HepG2 (cell line): ENCODE data around the gene HDAC10. TPM values are rescaled to one million over a fixed set of nuclear protein-coding genes. Genes with fewer than 3 reads are reported as not detected.

Source experiments
- ATAC-seq: fragments of 200-7000 bp; cut with Tn5 transposase; 3 replicates; pipeline ENCODE4 v1.9.1; 2020; ENCODE audit warnings: mild to moderate bottlenecking, moderate library complexity
- BruUV-seq: library from RNA; stranded (reverse); fragments of 400-500 nt; replicated peaks from 2 replicates; lab custom pipeline; 2021; lab: Mats Ljungman, UMichigan
- CTCF ChIA-PET: fragments of 300-600 bp; formaldehyde crosslinking; extraction: SDS; loops from one replicate; lab custom pipeline; 2021; ENCODE audit warnings: low total read pairs, inconsistent platforms, low intra/inter-chr PET ratio; lab: Yijun Ruan, JAX
- POLR2A ChIA-PET: fragments of 350-600 bp; sonication (Branson Sonifier 250); formaldehyde crosslinking; loops from one replicate; lab custom pipeline; 2020; ENCODE audit warnings: antibody characterized with exemption, inconsistent platforms; lab: Yijun Ruan, JAX
- DNase-seq: peaks from one replicate; pipeline ENCODE4 v3.0.0-alpha.2; 2015; ENCODE audit warnings: low spot score
- FAIRE-seq: peaks from 3 replicates; lab custom pipeline; 2011; peaks lifted over from hg19 to GRCh38; lab: Jason Lieb, UNC
- H2AFZ ChIP-seq: one replicate; pipeline ENCODE4 v1.6.1; 2011; ENCODE audit warnings: low read length, inconsistent platforms
- H3K27ac ChIP-seq: fragments of 300-600 bp; 3 replicates; pipeline ENCODE4 v1.8.0; 2011; ENCODE audit warnings: mixed run types, mild to moderate bottlenecking, mixed read lengths, low read length, inconsistent platforms; ENCODE audit not compliant: insufficient read depth; ENCODE audit errors: extremely low read length
- H3K27me3 ChIP-seq, 2 experiments: fragments of 200-600 bp in 1 of 2; 2 replicates in 1 of 2; 3 replicates in 1 of 2; pipeline versions ENCODE4 v1.6.0 to v1.8.0; 2011; ENCODE audit warnings: low read length in 2 of 2, mild to moderate bottlenecking in 2 of 2, moderate library complexity in 2 of 2, inconsistent platforms in 1 of 2; ENCODE audit not compliant: insufficient read depth in 2 of 2, control insufficient read depth in 1 of 2
- H3K36me3 ChIP-seq, 2 experiments: fragments of 200-600 bp in 1 of 2; replicated peaks in 1 of 2; 2 replicates in 1 of 2; 3 replicates in 1 of 2; pipeline versions ENCODE4 v1.5.1 to v1.8.0; 2011; ENCODE audit warnings: low read length in 2 of 2, inconsistent platforms in 1 of 2; ENCODE audit not compliant: insufficient read depth in 2 of 2, control insufficient read depth in 1 of 2
- H3K4me1 ChIP-seq: 2 replicates; pipeline ENCODE4 v1.5.1; 2012; ENCODE audit warnings: low read length, inconsistent platforms; ENCODE audit not compliant: insufficient read depth
- H3K4me2 ChIP-seq: 2 replicates; pipeline ENCODE4 v1.6.0; 2011; ENCODE audit warnings: low read depth, low read length, inconsistent platforms
- H3K4me3 ChIP-seq, 3 experiments: fragments of 200-600 bp in 1 of 3; sonication (generic), shearing (Covaris generic) in 1 of 3; replicated peaks in 1 of 3; 2 replicates each; pipeline ENCODE4 v1.5.1; 2011 to 2016; ENCODE audit warnings: low read length in 3 of 3, inconsistent platforms in 2 of 3, low read depth in 2 of 3, mild to moderate bottlenecking in 2 of 3, control low read depth in 1 of 3, mixed read lengths in 1 of 3; ENCODE audit not compliant: insufficient read depth in 1 of 3
- H3K79me2 ChIP-seq: one replicate; pipeline ENCODE4 v1.6.1; 2011; ENCODE audit warnings: low read length, inconsistent platforms; ENCODE audit not compliant: insufficient read depth
- H3K9ac ChIP-seq: 2 replicates; pipeline ENCODE4 v1.6.0; 2011; ENCODE audit warnings: mild to moderate bottlenecking, low read depth, low read length, inconsistent platforms; ENCODE audit not compliant: insufficient read depth
- H3K9me3 ChIP-seq: 2 replicates; pipeline ENCODE4 v1.5.1; 2012; ENCODE audit warnings: mild to moderate bottlenecking, low read length
- H4K20me1 ChIP-seq: 2 replicates; pipeline ENCODE4 v1.6.0; 2011; ENCODE audit warnings: inconsistent platforms, mild to moderate bottlenecking, low read length, moderate library complexity; ENCODE audit not compliant: insufficient read depth
- KDM3A ChIP-seq: IDR thresholded peaks from 2 replicates; pipeline ENCODE4 v1.6.1; 2018; ENCODE audit warnings: low read depth, missing compliant biosample characterization
- KDM5B ChIP-seq: sonication (generic); formaldehyde crosslinking; IDR thresholded peaks from 2 replicates; pipeline ENCODE4 v1.4.0; 2020; ENCODE audit warnings: missing genetic modification reagents, mild to moderate bottlenecking, borderline replicate concordance
- MTERF4 ChIP-seq: sonication (generic); formaldehyde crosslinking; IDR thresholded peaks from 2 replicates; pipeline ENCODE4 v1.8.0; 2023; ENCODE audit warnings: mild to moderate bottlenecking, missing genetic modification reagents
- PCBP1 ChIP-seq: fragments of 200-400 bp; formaldehyde crosslinking; IDR thresholded peaks from 2 replicates; pipeline ENCODE4 v1.6.1; 2017; ENCODE audit warnings: mild to moderate bottlenecking, low read depth, low read length, borderline replicate concordance
- SAP130 ChIP-seq: IDR thresholded peaks from 2 replicates; pipeline ENCODE4 v1.6.1; 2016; ENCODE audit warnings: low read depth
- SIN3A ChIP-seq: IDR thresholded peaks from 2 replicates; pipeline ENCODE4 v1.6.1; 2011; ENCODE audit warnings: low read depth, mild to moderate bottlenecking, control low read depth, low read length, borderline replicate concordance
- TFAP4 ChIP-seq: sonication (generic); IDR thresholded peaks from 2 replicates; pipeline ENCODE4 v1.6.1; 2016; ENCODE audit warnings: low read depth, borderline replicate concordance
- ZBTB40 ChIP-seq, 2 experiments: fragments of 450-650 bp in 1 of 2; sonication (generic) in 1 of 2; formaldehyde crosslinking in 1 of 2; IDR thresholded peaks; 2 replicates each; pipeline versions ENCODE4 v1.6.1 to v1.8.0; 2016 to 2022; ENCODE audit warnings: antibody characterized with exemption in 1 of 2, mild to moderate bottlenecking in 1 of 2, missing genetic modification reagents in 1 of 2
- ZNF224 ChIP-seq: sonication (generic); formaldehyde crosslinking; IDR thresholded peaks from 2 replicates; pipeline ENCODE4 v1.5.0; 2020; ENCODE audit warnings: mild to moderate bottlenecking, missing genetic modification reagents
- ZNF230 ChIP-seq: sonication (generic); formaldehyde crosslinking; IDR thresholded peaks from 2 replicates; pipeline ENCODE4 v1.4.0; 2020; ENCODE audit warnings: mild to moderate bottlenecking, missing genetic modification reagents
- ZNF724P ChIP-seq: sonication (generic); formaldehyde crosslinking; IDR thresholded peaks from 2 replicates; pipeline ENCODE4 v1.8.0; 2022; ENCODE audit warnings: missing genetic modification reagents, borderline replicate concordance
- WGBS: methylation state at CpG from one replicate; pipeline ENCODE4 v1.1.6; 2017; ENCODE audit warnings: low lambda C conversion rate; 5-methylcytosine and 5-hydroxymethylcytosine counted together
- in situ Hi-C: cut with HindIII; loops from 2 replicates; pipeline ENCODE4 v1.10.0; 2017; ENCODE audit warnings: low pct_unique_long_range_greater_than_20kb; ENCODE audit not compliant: extremely low pct_ligation_motif_present
- intact Hi-C: fragments of 100-400 bp; cut with micrococcal nuclease; formaldehyde crosslinking; loops from one replicate; pipeline ENCODE4 v1.10.0; 2022; ENCODE audit not compliant: unreplicated experiment
- polyA plus RNA-seq, 8 experiments: library from polyadenylated mRNA; depleted of rRNA in 3 of 8; stranded (reverse) in 7 of 8; unstranded in 1 of 8; fragments of >200 nt; fragmentation: Illumina TruSeq in 4 of 8; extraction: Trizol in 4 of 8; gene quantifications; 2 replicates each; pipeline versions ENCODE4 v1.2.1 to v1.2.3, GENCODE V29; 2011 to 2016; ENCODE audit warnings: low read depth in 4 of 8, missing spikeins in 1 of 8, mixed read lengths in 1 of 8; ENCODE audit not compliant: insufficient read depth in 1 of 8
- total RNA-seq, 5 experiments: library from RNA; depleted of rRNA; stranded (reverse); fragments of >200 nt; fragmentation: Illumina TruSeq; extraction: Trizol; gene quantifications; 2 replicates each; pipeline ENCODE4 v1.2.3, GENCODE V29; 2016; ENCODE audit warnings: low read depth in 1 of 5

HDAC10 gene
- total and polyA plus RNA-seq, 2 of the 13 experiments (the other 11 are each of a cell fraction or from before 2014, with no cell fraction given), result 13.9 to 14.9 TPM

- H3K27me3 ChIP-seq, result no peaks in the 10 kb centered on the region; a peak in 1 of 5 replicates
- peaks cover 49% of the 10 kb centered on the region for H3K79me2 ChIP-seq
- H3K36me3 ChIP-seq, result peaks cover 6 to 22% of the 10 kb centered on the region in 2 experiments; a peak in 4 of 5 replicates
- CTCF ChIA-PET, result interaction anchor here (0.6 kb wide), 1 partner anchor 91 kb away, joined by 3 read pairs; no protein-coding TSS in a partner anchor
- H3K27ac ChIP-seq, result peak overlapping the region; percentile 77
- in situ Hi-C loops (no loop called here), intact Hi-C loops (loop anchor here (2.0 to 5.0 kb wide), 2 partner anchors 99 to 253 kb away; partner anchors contain the start of gene PPP6R2)
- H3K4me2 ChIP-seq, result peak overlapping the region; percentile 85
- no peak overlapping the region for H2AFZ ChIP-seq
- peaks cover 30% of the 10 kb centered on the region for H3K4me1 ChIP-seq
- ATAC-seq (no peak), DNase-seq (no peak), FAIRE-seq (peak; percentile 36)
- POLR2A ChIA-PET, result interaction anchor here (0.6 to 1.7 kb wide), 10 partner anchors 9 to 319 kb away, joined by 3 to 7 read pairs (median 4); partner anchors contain the start of genes LMF2, MAPK12, NCAPH2 and PPP6R2
- H3K9me3 ChIP-seq, result no peaks in the 10 kb centered on the region
- 1% methylated on average over 17 of the region's 27 CpGs for WGBS
- peak overlapping the region; percentile 85 for H3K9ac ChIP-seq
- peaks cover 12% of the 10 kb centered on the region for H4K20me1 ChIP-seq
- no TSS peak for BruUV-seq
- H3K4me3 ChIP-seq, result peak overlapping the region; percentile 77 to 98 (median 89)
- TF ChIP-seq ZBTB40 (IDR thresholded peaks at IDR 0.05), result no peak
- 0 out of 2 replicates have a peak, but pooled peaks have one; percentile 2 for TF ChIP-seq ZBTB40 (CRISPR knock-in tag; IDR thresholded peaks at IDR 0.05)
- no peak for TF ChIP-seq KDM3A (CRISPR knock-in tag)
- TF ChIP-seq PCBP1, result no peak
- no peak for TF ChIP-seq MTERF4 (CRISPR knock-in tag)
- TF ChIP-seq TFAP4, result peak; percentile 56; the same call in 1 of the 2 replicates
- TF ChIP-seq SIN3A, result peak; percentile 57; the same call in 1 of the 2 replicates
- 0 out of 2 replicates have a peak, but pooled peaks have one; percentile 1 for TF ChIP-seq ZNF230
- peak; percentile 34 for TF ChIP-seq SAP130 (CRISPR knock-in tag)
- 0 out of 2 replicates have a peak, but pooled peaks have one; percentile 9 for TF ChIP-seq ZNF724P (CRISPR knock-in tag)
- TF ChIP-seq KDM5B (CRISPR knock-in tag), result 0 out of 2 replicates have a peak, but pooled peaks have one; percentile 24
- TF ChIP-seq ZNF224, result 0 out of 2 replicates have a peak, but pooled peaks have one; percentile 12
Measured at GRCh38 chr22:50243685-50244419, 7.2 kb downstream of the HDAC10 start.
